IPS DF 4.7 (cell line): ENCODE data around the gene SIGMAR1.
"Not testable (repeated sequence)": the region's sequence is repeated elsewhere in the genome, so short reads cannot be mapped to it uniquely, and the experiment has no call there.

Experiments used
- DNase-seq: peaks from one replicate; pipeline ENCODE4 v3.0.0-alpha.2; 2013; ENCODE audit warnings: low spot score; ENCODE audit errors: extremely low read depth

The SIGMAR1 gene

GRCh38 chr9:34655394-34655793 lies 17.8 kb upstream of the SIGMAR1 start:
- no peak for DNase-seq

- DNase-seq, result no peak
Measured at GRCh38 chr9:34654323-34655051, 16.9 kb upstream of the SIGMAR1 start.

GRCh38 chr9:34653151-34654072 lies 15.8 kb upstream of the SIGMAR1 start:
- DNase-seq, result no peak

GRCh38 chr9:34652602-34653000 lies 15.0 kb upstream of the SIGMAR1 start:
- DNase-seq, result no peak

GRCh38 chr9:34651876-34652601 lies 14.5 kb upstream of the SIGMAR1 start, which contains the start of gene IL11RA:
Gene IL11RA, plus strand, starts transcription at chr9:34652185. Its CDS starts 3,033 bp downstream, at chr9:34655218.
- no peak for DNase-seq

GRCh38 chr9:34651321-34651720 lies 13.7 kb upstream of the SIGMAR1 start:
- no peak for DNase-seq

GRCh38 chr9:34650816-34651215 lies 13.2 kb upstream of the SIGMAR1 start:
- no peak for DNase-seq

- DNase-seq, result no peak
Measured at GRCh38 chr9:34648673-34649072, 11.1 kb upstream of the SIGMAR1 start.

- DNase-seq, result no peak
Measured at GRCh38 chr9:34647651-34648050, 10.1 kb upstream of the SIGMAR1 start.

- no peak for DNase-seq
Measured at GRCh38 chr9:34647084-34647403, 9.5 kb upstream of the SIGMAR1 start.

GRCh38 chr9:34646211-34647083 lies 8.9 kb upstream of the SIGMAR1 start, which contains the start of gene GALT:
Gene GALT, plus strand, starts transcription at chr9:34646675. Its CDS starts 30 bp downstream, at chr9:34646705.
- DNase-seq, result no peak

GRCh38 chr9:34644766-34645314 lies 7.3 kb upstream of the SIGMAR1 start:
- DNase-seq, result no peak

- no peak for DNase-seq
Measured at GRCh38 chr9:34642679-34643078, 5.1 kb upstream of the SIGMAR1 start.

- not testable (repeated sequence) for DNase-seq
Measured at GRCh38 chr9:34639322-34639721, 1.7 kb upstream of the SIGMAR1 start.

GRCh38 chr9:34638138-34638445 lies 505 bp upstream of the SIGMAR1 start:
- no peak for DNase-seq

GRCh38 chr9:34636791-34637355 lies 714 bp downstream of the SIGMAR1 start:
- DNase-seq, result no peak

GRCh38 chr9:34635556-34635955 lies 2.0 kb downstream of the SIGMAR1 start:
- no peak for DNase-seq

- no peak for DNase-seq
Measured at GRCh38 chr9:34634551-34635248, 2.9 kb downstream of the SIGMAR1 start.

GRCh38 chr9:34633851-34634550 lies 3.6 kb downstream of the SIGMAR1 start:
- no peak for DNase-seq
